ENCODE results near the gene AQP12B.

AQP12B gene

GRCh38 chr2:240717681-240718581 is 35.2 kb upstream of the AQP12B start:
- no peak for DNase-seq

- DNase-seq = no peak
Observed at GRCh38 chr2:240717181-240717641, 34.5 kb upstream of the AQP12B start.

GRCh38 chr2:240716130-240716798 is 33.6 kb upstream of the AQP12B start:
- no peak for DNase-seq

- DNase-seq = no peak
Observed at GRCh38 chr2:240714747-240715725, 32.4 kb upstream of the AQP12B start.

- no peak for DNase-seq
Observed at GRCh38 chr2:240713928-240714746, 31.5 kb upstream of the AQP12B start.

- no peak for DNase-seq
Observed at GRCh38 chr2:240713071-240713927, 30.6 kb upstream of the AQP12B start.

GRCh38 chr2:240712121-240712520 is 29.4 kb upstream of the AQP12B start:
- no peak for DNase-seq

- DNase-seq = no peak
Observed at GRCh38 chr2:240711701-240712100, 29.0 kb upstream of the AQP12B start.

GRCh38 chr2:240711296-240711695 is 28.6 kb upstream of the AQP12B start:
- DNase-seq = no peak

GRCh38 chr2:240708457-240708856 is 25.8 kb upstream of the AQP12B start:
- no peak for DNase-seq

GRCh38 chr2:240707821-240708220 is 25.1 kb upstream of the AQP12B start:
- DNase-seq = no peak

- no peak for DNase-seq
Observed at GRCh38 chr2:240707043-240707756, 24.5 kb upstream of the AQP12B start.

- peak in 1 of 2 donors; percentile 7 for DNase-seq
Observed at GRCh38 chr2:240705204-240705791, 22.6 kb upstream of the AQP12B start.

GRCh38 chr2:240704651-240705050 is 22.0 kb upstream of the AQP12B start:
- peak; percentile 43 to 45 for DNase-seq

- no peak for DNase-seq
Observed at GRCh38 chr2:240703417-240704341, 21.0 kb upstream of the AQP12B start.

- DNase-seq = no peak
Observed at GRCh38 chr2:240702640-240703011, 19.9 kb upstream of the AQP12B start.

GRCh38 chr2:240701736-240702639 is 19.3 kb upstream of the AQP12B start:
- no peak for DNase-seq
